ENCODE measurements around the gene NUDT13.
A peak's percentile ranks its signal among the peaks of the same experiment; 100 is the strongest.

NUDT13 gene

DNA sequence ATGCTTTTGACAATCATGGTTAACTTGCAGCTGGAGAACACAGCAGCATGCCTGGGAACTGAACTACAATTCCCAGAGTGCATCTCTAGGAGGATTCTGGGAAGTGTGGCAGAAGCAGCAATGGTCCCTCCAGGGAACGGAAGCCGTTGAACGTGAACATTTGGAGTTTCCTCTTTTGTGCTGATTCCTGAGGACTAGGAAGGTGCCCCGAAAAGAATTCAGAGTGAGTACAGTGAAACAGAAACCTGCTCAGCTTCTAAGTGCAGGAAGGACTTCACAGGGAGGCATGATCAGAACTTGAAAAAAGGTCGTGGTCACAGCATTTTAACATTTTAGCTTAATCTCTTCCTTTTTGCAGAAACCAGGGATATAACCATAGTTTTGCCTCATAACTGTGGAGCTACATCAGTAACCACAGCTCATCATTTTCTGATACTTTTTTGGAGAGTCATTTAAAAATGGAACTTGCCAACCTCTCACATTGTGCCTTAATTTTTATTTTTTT is at the start of gene NUDT13:
NUDT13 (plus strand) TSS at position 111 of the 505 bp plus-strand sequence. CDS start 3,911 bp downstream, outside the sequence.
- no peak for DNase-seq (ENCODE audit: low read depth)

DNA sequence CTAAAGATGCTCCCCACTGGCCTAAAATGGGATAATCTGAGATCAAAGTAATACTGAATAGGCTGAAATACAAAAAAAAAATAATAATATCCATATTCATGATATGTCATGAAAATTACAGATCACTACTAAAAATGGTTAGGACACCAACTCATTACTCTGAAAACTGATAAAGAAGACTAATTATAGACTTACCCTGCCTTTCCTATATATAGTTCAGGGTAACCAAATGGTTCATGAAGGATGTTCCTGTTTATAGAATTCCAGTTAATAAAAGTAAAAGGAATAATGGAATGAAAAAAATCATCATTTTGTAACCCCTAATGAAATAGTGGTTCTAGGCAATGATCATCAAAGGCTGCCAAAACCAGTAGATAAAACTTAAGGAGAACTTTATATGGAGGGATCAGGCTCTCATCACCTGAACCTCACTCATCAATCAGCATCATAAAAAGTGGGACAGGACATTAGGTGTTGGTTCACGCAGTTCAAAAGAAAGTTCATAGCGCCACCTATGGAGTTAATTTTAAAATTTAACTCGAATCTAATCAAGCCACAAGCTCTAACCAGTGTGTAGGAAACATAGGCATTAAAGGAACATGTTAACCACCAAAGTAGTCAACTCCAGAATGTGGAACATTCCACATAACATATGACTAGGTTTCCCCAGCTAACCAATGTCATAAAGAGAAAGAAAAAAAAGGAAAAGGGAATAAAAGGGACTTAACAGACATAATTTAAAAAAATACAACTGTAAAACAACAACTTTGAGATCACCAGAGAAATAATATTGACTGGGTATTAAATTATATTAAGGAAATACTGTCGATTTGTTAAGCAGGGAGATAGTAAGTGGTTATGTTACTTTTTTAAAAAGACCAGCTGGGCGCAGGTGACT is 49.3 kb upstream of the NUDT13 start:
- DNase-seq (ENCODE audit: low read depth), result no peak

DNA sequence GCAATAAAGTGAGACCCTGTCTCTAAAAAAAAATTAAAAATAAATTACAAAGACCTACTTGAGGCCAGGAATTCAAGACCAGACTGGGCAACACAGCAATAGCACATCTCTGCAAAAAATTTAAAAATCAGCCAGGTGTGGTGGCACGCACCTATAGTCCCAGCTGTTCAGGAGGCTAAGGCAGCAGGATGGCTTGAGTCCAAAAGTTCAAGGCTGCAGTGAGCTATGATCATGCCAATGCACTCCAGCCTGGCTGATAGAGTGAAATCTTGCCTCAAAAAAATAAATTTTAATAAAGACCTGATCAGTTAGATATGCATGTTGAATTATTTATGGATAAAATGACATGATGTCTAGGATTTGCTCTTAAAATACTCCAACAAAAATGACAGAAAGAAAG is 48.5 kb upstream of the NUDT13 start:
- DNase-seq (ENCODE audit: low read depth), result no peak

DNA sequence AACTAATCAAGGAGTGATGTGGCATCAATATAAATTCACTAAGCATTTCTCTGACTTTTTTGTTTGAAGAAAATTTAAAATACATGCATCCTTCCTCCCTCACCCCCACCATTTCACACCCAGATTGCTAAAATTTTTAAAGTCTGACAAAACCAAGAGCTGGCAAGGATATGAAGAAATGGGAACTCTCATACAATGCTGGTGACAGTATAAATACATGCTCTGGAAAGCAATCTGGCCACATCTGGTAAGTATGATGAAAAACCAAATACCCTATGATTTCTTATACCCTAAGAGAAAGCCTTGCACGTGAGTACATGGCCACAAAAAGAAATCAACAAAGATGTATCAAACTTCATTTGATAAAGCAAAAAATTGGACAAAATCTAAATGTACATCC is 44.8 kb upstream of the NUDT13 start:
- DNase-seq (ENCODE audit: low read depth), result no peak

DNA sequence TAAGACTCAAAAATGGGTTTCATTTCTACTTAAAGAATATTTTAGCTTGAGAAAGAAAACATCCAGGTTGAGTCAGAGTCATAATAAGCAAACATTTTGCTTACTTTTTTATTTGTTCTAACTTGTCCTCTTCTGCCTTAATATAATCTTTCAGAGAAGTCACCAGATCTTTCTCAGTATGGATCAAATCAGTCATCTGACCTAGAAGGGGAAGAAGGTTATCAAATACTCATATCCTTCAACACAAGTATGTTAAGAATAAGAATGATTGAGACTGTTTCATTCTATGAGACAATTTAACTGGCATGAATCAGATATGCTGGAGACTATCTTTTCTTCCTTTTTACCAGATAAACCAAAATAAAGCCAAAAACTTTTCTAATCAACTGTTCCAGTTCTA is 36.6 kb upstream of the NUDT13 start:
- no peak for DNase-seq (ENCODE audit: low read depth)

DNA sequence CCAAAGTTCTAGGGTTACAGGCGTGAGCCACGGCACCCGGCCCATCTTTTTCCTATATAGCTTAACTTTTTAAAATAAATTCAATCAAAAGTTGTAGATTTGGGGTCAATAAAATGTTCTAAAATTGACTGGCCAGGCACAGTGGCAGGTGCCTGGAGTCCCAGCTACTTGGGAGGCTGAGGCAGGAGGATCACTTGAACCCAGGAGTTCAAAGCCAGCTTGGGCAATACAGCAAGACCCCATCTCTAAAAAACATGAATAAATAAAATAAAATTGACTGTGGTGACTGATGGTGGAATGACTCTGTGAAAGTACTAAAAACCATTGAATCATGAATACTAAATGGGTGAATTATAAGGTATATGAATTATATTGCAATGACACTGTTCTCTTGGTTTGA is 34.4 kb upstream of the NUDT13 start:
- DNase-seq (ENCODE audit: low read depth), result no peak

DNA sequence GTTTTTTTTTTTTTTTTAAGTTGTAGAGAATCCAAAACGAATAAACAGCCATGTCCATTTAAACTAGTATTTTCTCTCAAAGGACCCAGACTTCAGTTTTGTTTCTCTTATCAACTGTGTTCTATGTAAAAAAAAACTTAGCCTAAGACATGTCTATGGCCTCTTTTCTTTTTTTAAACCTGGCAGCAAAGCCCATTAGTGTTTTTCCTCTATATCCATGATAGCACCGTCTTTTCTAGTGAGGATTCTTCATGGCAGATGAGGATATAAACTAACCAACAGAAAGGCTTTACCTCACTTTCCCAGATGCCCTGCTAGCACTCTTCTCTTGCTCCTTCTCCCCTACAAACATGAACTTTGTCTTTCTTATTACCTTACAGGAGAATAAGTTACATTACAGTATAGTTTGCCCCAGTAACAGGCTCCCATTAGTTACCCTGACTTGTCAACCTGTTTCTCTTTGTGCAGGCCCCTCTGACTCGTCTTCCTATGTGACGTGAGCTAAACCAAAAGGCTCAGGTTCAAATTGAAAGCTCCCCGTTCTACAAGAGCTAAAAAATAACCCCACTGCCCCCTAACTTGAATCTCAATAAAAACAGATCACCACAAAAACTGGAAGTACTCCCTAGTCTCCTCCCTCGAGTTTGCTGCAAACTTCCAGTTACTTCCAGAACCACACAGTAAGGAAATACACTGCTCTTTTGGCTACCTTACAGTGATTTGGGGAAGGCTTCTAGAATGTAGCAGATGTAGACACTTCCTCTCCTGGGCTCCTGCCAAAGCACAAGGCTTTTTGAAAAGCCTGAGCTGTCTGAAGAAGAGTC is 33.7 kb upstream of the NUDT13 start:
- no peak for DNase-seq (ENCODE audit: low read depth)

DNA sequence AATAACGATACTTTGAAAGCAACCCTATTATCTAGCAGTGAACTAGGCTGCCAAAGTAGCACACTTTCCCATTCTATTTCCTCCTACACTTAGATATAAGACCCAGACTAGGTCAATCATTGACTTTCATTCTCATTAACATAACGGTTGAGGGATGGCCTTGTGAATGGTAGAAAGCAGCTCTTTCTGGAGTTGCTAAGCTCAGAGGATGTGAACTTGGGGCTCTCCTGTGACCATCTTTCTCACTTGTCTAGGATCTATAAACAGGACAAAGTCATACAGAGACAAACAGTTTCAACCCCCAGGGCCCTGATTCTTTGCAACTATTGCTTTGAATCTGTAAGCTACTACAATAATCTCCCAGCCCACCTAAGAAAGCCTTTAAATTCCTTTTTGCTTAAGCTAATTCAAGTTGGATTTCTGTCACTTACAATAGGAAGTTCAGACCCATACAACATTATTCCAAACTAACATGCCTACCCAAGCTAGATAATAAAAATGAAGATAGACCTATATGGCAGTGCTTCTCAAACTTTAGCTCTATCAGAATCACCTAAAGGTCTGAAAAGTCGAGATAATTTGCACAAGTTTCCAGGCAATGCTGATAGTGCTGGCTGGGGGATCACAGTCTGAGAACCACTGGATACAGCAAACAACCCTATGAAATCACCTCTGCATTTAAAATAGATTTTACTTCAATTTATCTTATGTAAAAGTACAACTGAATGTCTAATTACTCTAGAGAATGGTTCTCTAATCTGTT is 30.3 kb upstream of the NUDT13 start:
- no peak for DNase-seq (ENCODE audit: low read depth)

DNA sequence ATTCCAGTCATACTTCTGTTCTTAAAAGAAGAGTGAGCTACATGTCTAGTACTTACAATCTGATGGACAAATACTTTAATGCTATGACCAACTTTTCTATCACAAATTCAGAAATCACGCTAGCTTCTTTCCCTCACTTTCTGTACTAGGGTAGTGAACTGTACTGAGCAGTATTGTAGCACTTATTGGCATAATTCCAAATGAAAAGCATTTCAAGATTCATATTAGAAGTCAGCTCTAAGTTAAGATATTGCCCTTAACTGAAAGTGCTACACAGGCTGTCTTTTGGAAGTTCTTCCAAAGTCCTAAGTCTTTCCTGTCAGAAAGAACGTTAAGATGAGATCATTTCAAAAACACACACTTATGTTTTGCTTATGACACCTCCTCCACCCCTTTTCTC is 27.0 kb upstream of the NUDT13 start:
- no peak for DNase-seq (ENCODE audit: low read depth)

DNA sequence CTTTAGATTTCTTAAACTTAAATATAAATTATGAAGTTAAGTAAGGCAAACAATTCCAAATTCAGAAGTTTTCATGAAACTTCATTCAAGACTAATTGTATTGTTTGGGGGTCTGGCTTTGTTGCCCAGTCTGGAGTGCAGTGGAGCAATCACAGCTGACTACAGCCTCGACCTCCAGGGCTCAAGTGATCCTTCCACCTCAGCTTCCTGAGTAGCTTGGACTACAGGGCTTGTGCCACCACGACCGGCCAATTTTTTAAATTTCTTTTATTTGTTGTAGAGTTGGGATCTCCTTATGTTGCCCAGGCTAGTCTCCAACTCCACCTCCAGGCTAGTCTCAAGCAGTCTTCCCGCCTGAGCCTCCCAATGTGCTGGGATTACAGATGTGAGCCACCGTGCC is 26.0 kb upstream of the NUDT13 start:
- no peak for DNase-seq (ENCODE audit: low read depth)

DNA sequence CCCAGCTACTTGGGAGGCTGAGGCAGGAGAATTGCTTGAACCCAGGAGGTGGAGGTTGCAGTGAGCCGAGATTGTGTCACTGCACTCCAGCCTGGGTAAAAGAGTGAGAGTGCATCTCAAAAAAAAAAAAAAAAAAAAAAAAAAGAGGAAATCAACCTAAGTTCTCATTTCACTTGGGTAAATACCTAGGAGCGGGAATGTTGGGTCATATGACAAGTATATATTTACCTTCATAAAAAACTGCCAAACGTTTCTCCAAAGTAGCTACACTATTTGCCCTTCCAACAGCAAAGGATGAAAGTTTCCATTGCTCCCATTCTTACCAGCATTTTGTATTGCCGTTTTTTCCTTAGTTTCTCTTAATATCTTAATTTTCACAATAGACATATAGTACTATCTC is 23.4 kb upstream of the NUDT13 start:
- no peak for DNase-seq (ENCODE audit: low read depth)

DNA sequence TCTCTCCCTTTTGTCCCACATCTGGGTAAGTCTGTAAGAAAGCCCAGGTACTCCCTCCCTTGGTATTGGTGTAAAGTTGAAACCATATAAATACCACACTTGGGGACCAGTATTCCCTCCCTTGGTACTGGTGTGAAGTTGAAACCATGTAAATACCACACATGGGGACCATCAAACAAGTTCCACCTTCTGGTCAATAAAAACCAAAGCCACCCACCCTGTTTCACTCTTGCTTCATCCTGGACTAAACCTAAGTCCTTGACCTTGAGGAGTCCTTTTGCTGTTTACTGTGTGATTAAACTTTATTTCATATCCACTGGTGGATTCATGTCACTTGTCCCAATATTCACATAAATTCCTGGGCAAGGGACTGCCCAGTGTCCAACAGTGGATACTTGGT is 22.0 kb upstream of the NUDT13 start:
- no peak for DNase-seq (ENCODE audit: low read depth)

DNA sequence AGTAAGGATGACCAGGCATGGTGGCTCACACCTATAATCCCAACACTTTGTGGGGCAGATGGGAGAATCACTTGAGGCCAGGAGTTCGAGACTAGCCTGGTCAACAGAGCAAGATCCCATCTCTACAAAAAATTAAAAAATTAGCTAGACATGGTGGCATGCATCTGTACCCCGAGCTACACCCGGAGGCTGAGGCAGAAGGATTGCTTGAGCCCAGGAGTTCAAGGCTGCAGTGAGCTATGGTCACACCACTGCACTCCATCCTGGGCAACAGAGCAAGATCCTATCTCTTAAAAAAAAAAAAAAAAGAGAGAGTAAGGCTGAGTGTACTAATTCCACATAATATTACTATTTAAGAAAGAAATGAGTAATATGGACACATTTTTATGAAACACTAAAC is 17.4 kb upstream of the NUDT13 start:
- DNase-seq (ENCODE audit: low read depth), result no peak

DNA sequence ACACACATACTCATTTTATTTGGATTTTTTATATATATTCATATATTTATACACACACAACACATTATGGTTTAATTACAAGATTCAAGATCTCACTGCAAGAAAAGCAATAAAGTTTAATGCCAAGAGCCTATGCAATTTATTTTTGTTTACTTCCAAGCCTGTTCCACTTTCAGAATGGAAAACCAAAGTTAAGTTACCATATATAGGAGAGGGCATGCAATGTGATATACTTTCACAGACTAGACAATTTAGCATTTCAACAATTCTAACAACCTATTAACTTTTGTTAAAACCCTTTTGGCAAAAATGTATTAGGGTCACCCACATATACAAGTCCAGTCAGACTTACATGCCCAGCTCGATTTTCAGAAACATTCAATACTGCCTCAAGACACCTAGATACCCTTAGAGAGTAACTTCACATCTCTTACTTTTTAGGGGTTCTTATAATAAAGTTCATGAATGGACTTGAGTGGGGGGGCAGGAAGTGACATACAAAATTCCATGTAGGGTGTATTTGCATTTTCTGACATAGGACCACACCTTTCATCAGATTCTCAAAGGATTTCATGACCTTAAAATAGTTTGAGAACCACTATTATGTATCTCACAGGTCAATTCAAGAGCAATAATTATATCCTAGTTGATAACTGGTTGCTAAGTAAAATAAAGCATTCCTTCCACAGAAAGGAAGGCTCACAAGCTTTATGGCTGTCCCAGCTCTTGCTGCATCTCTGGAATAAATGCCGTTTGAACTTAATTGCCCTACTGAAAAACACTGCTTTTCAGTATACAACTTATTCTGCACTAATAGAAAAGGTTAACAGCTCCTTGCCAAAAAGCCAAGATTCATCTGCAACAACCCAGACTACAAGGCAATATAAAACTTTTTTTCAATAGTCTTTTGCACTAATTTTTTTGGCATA is 16.1 kb upstream of the NUDT13 start:
- no peak for DNase-seq (ENCODE audit: low read depth)

DNA sequence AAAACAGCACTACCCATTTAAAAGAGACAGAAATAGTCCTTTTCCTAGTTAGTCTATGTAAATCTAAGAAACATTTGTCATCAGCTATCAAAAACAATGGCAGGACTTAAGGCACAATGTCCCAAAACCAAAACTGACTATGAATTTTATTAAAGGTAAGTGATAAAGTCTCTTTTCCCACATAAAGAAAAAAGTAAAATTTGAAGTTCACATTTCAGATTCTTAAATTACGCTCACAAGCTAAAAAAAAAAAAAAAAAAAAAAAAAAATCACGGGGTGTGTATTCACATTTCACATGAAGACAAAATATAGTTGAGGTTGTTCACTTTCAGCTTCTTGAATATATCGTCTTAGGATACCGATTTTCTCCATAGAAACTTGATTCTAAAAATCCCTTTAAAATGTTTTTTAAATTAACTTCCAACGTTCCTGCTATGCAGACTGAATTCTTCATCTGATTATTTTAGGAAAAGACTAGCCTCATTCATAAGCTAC is 15.2 kb upstream of the NUDT13 start:
- DNase-seq (ENCODE audit: low read depth), result no peak

DNA sequence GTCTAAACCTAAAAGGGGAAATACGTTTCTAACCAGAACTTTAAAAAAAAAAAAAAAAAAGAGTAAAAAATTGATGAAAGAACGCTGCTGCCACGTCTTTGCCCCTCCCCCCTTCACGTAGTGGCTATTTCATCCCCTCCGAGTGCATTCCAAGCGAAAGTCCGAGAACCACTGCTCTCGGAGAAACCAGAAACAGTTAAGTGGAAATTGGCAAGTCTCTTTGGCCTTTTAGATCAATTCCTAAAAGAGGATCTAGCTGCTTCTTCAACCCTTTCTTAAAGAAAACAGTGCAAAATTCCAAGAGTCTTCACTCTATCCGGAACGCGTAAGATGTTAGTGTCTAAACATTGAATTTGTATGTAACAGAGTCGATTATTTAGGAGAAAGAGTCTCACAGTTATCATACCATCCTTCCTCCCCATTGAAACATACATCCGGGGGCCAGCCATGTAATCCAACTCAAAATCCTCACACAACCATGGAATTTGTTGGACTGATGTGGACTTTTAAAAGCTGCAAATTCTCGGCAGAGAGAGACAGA is 14.7 kb upstream of the NUDT13 start:
- no peak for DNase-seq (ENCODE audit: low read depth)

DNA sequence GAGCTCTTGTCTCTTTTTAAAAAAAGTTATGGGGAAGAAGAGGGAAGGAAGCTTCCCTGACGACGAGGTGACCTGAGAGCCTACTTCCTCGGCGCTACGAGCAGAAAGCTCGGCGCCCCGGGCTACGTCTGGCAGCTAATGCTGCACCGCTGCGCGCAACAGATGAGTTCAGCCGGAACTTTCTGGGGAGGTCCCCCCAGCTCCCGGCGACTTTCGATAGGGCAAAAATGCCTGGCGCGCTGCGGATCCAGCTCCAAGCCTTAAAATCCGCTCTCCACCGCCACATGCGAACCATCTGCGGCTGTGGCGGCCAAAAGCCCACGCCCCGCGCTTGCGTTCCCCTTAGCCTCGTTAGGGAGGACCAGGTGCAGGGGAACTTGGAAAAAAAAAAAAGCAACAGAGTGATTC is 14.2 kb upstream of the NUDT13 start:
- DNase-seq (ENCODE audit: low read depth), result no peak

DNA sequence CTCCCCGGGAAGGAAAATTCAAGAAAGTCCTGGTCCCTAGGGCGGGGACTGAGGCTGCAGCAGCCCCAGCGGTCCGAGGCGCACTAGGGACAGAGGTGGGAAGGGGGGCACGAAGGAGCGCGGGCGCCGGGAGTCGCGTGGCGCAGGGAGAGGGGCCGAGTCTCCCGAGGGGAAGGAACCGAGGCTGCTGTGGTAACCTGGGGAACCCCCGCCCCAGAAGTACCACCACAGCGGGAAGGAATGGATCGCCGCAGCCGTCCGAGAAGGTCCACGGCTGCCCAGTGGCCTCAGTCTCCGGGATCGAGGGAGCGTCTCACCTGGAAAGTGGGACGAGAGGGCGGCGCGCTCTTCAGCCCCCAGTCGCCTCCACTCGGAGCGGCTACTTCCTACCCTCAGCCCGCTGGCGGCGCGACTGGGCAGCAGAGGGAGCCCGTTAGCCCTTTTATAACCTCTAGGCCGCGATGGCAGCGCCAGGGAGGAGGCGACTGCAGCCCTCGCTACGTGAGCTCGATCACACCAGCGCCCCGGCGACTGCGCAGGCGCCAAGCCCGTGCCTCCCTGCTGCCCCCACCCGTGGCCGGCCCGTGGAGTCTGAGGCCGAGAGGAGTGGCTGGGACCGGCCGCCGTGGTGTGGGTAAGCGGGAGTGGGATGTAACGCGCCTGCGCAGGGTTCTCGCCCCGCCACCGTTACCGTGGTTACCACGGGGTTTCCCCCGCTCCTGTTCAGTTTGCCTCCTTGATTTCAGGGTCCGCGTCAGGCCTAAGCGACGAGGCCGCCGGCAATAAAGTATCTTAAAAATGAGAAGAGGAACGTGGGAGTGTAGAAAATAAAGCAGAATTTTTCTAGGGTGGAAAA is 13.6 kb upstream of the NUDT13 start, which contains the start of gene P4HA1:
P4HA1 (minus strand) TSS at position 418 of the 856 bp plus-strand sequence. CDS start 21,983 bp downstream, outside the sequence.
- peak; percentile 82 for DNase-seq (ENCODE audit: low read depth)

DNA sequence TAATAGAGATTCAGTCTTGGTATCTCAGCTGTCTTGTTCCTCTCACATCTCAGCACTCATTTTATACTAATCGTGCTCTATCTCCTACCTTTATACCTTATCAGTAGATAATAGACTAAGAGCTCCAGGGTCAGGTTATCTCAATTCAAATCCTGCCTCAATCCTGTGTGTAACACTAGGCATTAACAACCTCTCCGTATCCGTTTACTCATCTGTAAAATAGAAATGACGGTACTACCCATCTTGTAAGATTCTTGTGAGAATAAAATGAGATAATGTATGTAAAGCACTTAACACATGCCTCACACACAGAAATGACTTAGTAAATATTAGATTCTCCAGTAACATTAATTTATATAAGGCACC is 13.0 kb upstream of the NUDT13 start:
- DNase-seq (ENCODE audit: low read depth), result no peak

DNA sequence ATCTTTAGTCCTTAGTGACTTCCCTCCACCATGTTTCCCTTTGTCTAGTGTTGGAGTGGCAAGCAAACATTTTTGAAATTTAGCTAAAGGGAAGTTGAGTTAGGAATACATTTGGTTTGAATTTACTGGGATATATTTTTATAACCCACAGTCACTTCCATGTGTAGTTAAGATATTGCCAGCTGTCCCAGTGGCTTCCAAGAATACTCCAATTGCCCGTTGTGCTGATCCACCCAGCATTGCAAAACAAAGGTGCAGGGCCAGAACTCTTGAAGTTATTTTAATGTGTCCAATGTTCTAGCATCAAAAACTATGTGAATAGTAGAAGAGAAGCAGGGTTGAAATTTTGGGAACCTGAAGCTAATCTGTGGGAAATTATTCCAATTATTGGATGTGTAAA is 11.1 kb upstream of the NUDT13 start:
- DNase-seq (ENCODE audit: low read depth), result no peak

Measured in HS-5 (cell line).